Measurements from ENCODE around the gene CCL5.

DNA sequence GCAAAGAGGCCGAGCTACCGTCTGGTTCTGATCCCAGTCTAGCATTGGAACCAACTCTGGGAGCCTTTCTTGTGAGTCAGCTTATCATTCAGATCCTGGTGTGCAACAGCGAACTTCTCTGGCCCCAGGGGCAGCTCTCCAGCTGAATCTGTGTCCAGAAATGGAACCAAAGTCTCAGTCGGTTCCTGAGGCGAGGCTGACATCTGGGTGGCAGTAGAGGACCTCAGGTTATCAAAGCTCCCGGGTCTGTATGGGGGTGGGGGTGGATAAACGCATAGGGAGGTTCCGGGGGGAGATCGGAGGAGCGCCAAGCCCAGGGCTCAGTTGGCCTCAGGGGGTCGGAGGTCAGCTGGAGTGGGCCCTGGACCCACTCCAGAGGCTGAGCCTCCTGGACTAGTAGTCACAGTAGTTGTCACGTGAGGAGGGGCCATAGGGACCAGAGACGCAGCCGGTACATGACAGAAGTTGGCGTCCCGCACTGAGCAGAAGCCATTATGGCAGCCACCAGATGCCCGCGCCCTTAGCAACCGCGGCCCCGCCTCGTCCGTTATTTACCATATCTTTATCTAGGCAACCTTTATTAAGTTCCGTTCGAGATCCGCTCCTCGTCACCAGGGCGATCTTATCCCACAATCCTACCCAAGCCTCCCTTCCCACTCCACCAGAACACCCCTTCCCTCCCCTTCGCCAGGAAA is 37.5 kb upstream of the CCL5 start:
- TF ChIP-seq, protein P1, sequence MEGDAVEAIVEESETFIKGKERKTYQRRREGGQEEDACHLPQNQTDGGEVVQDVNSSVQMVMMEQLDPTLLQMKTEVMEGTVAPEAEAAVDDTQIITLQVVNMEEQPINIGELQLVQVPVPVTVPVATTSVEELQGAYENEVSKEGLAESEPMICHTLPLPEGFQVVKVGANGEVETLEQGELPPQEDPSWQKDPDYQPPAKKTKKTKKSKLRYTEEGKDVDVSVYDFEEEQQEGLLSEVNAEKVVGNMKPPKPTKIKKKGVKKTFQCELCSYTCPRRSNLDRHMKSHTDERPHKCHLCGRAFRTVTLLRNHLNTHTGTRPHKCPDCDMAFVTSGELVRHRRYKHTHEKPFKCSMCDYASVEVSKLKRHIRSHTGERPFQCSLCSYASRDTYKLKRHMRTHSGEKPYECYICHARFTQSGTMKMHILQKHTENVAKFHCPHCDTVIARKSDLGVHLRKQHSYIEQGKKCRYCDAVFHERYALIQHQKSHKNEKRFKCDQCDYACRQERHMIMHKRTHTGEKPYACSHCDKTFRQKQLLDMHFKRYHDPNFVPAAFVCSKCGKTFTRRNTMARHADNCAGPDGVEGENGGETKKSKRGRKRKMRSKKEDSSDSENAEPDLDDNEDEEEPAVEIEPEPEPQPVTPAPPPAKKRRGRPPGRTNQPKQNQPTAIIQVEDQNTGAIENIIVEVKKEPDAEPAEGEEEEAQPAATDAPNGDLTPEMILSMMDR (conservative IDR thresholded peaks at IDR 0.05 in 1 of 2, IDR thresholded peaks at IDR 0.05 in 1 of 2; ENCODE audit: extremely low read depth in 1 of 2, insufficient read depth in 1 of 2, low read depth in 1 of 2, low read length in 2 of 2) = no peak
- TF ChIP-seq EZH2 (IDR thresholded peaks at IDR 0.05; ENCODE audit: borderline replicate concordance, low read length) = no peak

Measured in mammary epithelial cell (primary cell).